Esophagus squamous epithelium (tissue), 4 donors: ENCODE data around the gene ATAT1.

Experiments used
- CTCF ChIP-seq, 6 experiments: fragments of 450-650 bp in 4 of 6; fragments of 200-600 bp in 2 of 6; sonication (generic) in 2 of 6; IDR thresholded peaks; one replicate each; pipeline ENCODE4 v1.5.1; 2016 to 2019; ENCODE audit warnings: antibody characterized with exemption in 6 of 6, mild to moderate bottlenecking in 4 of 6, moderate library complexity in 4 of 6
- POLR2A ChIP-seq, 4 donors: fragments of 450-650 bp; IDR thresholded peaks; one replicate each; pipeline ENCODE4 v1.6.1; 2017; ENCODE audit warnings: antibody characterized with exemption in 4 of 4, mild to moderate bottlenecking in 4 of 4, moderate library complexity in 3 of 4

GRCh38 chr6:30682143-30683117, 55.8 kb downstream of the ATAT1 start:
- no peak for TF ChIP-seq CTCF (IDR thresholded peaks at IDR 0.05)
- TF ChIP-seq POLR2A (IDR thresholded peaks at IDR 0.05), result peak in 2 of 4 donors; percentile 55 to 59
